AG04450 (cell line): ENCODE measurements around the gene CCDC80. TPM values are rescaled to one million over a fixed set of nuclear protein-coding genes. Genes with fewer than 3 reads are reported as not detected.

Experiments used
- CTCF ChIA-PET: fragments of 300-600, 350-600 bp; formaldehyde crosslinking; extraction: SDS; loops from one replicate; lab custom pipeline; 2022; ENCODE audit warnings: antibody characterized with exemption, inconsistent platforms; lab: Charles Lee
- POLR2A ChIA-PET: fragments of 350-600 bp; formaldehyde crosslinking; extraction: SDS; loops from one replicate; lab custom pipeline; 2021; ENCODE audit warnings: antibody characterized with exemption, inconsistent platforms; lab: Yijun Ruan, JAX
- DNase-seq: peaks from one replicate; pipeline ENCODE4 v3.0.0-alpha.2; 2011; ENCODE audit warnings: low read depth, low spot score
- H3K27ac ChIP-seq: one replicate; pipeline ENCODE4 v1.5.1; 2012; ENCODE audit warnings: low read depth, low read length, control low read depth
- H3K27me3 ChIP-seq: one replicate; pipeline ENCODE4 v1.6.0; 2012; ENCODE audit warnings: low read length; ENCODE audit not compliant: control insufficient read depth, insufficient read depth
- H3K4me3 ChIP-seq: 2 replicates; pipeline ENCODE4 v1.5.1; 2011; ENCODE audit warnings: mild to moderate bottlenecking, low read depth, low read length, control low read depth
- H3K9me3 ChIP-seq: 2 replicates; pipeline ENCODE4 v1.5.1; 2012; ENCODE audit warnings: low read length; ENCODE audit not compliant: control insufficient read depth, insufficient read depth
- polyA plus RNA-seq: library from polyadenylated mRNA; depleted of rRNA; stranded (reverse); fragments of >200 nt; gene quantifications from 2 replicates; pipeline ENCODE4 v1.2.3, GENCODE V29; 2011
- TF ChIP-seq, protein P1 (sequence below): IDR thresholded peaks from 2 replicates; pipeline ENCODE4 v1.5.1; 2011; ENCODE audit warnings: low read depth, low read length, control low read depth, inconsistent platforms

The CCDC80 gene
- polyA plus RNA-seq, 1 experiment: 202 TPM

DNA sequence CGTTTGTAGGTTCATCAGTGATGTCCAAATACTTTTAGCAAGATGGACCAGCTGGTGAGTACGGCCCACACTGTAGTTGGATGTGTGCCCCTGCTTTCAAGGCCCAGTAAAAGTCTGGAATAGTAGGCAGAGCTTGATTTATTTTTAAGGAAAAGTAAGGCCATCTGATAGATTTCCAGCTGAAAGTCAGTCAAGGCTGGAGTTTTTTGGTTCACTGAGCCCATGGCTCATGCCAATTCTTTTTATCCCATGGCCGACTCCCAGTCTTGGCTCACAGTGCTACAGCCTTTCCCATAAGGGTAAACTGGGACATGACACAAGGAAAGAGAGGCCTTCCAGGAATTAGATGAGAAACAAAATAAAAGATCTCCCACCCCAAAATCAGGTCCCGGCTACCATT is 13.5 kb downstream of the CCDC80 start:
- no peak overlapping the region for H3K4me3 ChIP-seq

DNA sequence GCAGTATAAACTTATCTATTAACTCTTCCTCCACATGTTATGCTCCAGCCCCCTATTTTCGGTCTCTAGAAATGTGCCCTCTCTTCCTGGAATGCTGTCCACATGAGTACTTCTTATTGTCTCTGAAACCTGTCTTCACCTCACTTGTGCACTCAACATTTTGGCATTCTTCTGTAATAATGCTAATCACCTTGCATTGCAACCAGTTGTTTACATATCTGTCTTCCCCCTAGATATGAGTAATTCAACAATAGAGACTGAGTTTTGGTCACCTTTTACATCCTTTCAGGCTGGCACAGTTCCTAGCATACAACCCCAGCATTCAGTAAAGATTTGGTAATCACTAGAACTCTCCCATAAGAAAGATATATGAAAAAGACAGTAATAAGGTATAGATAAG is 17.2 kb downstream of the CCDC80 start:
- CTCF ChIA-PET: no interaction called here
- no peaks in the 10 kb centered on the region for H3K9me3 ChIP-seq
- no peak overlapping the region for H3K27ac ChIP-seq
- H3K4me3 ChIP-seq: no peak overlapping the region
- TF ChIP-seq, protein P1, sequence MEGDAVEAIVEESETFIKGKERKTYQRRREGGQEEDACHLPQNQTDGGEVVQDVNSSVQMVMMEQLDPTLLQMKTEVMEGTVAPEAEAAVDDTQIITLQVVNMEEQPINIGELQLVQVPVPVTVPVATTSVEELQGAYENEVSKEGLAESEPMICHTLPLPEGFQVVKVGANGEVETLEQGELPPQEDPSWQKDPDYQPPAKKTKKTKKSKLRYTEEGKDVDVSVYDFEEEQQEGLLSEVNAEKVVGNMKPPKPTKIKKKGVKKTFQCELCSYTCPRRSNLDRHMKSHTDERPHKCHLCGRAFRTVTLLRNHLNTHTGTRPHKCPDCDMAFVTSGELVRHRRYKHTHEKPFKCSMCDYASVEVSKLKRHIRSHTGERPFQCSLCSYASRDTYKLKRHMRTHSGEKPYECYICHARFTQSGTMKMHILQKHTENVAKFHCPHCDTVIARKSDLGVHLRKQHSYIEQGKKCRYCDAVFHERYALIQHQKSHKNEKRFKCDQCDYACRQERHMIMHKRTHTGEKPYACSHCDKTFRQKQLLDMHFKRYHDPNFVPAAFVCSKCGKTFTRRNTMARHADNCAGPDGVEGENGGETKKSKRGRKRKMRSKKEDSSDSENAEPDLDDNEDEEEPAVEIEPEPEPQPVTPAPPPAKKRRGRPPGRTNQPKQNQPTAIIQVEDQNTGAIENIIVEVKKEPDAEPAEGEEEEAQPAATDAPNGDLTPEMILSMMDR: no peak
- no peaks in the 10 kb centered on the region for H3K27me3 ChIP-seq
- POLR2A ChIA-PET: no interaction called here
- no peak for DNase-seq

More for the DNA sequence above, 13.5 kb downstream of the CCDC80 start:
- no peak for DNase-seq
- Histone ChIP-seq H3K27ac (no peak overlapping the region), H3K27me3 (no peaks in the 10 kb centered on the region), H3K9me3 (no peaks in the 10 kb centered on the region)
- ChIA-PET POLR2A (no interaction called here), CTCF (interaction anchor here (1.0 to 2.2 kb wide), 2 partner anchors 16 to 187 kb away, joined by 3 to 8 read pairs; no protein-coding TSS in a partner anchor)
- TF ChIP-seq, protein P1: no peak

DNA sequence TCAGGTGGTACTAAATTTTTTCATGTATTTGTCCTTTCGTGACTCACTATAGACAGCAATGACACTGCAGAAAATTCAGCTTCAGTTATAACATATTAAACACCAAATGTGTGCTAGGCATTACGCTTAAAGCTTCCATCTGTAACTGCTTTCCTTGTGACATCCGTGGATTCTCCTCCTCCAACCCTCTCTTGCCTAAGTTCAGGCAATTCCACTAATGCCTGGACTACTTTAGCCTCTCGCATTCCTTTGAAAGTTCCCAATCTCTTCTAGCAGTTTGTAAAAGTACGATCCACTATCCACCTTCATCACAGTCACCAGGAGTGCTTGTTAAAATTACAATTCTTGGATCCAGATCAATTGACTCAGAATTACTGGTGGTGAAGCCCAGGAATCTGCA is 17.7 kb downstream of the CCDC80 start:
- Histone ChIP-seq H3K4me3 (no peak overlapping the region), H3K9me3 (no peaks in the 10 kb centered on the region), H3K27me3 (no peaks in the 10 kb centered on the region), H3K27ac (no peak overlapping the region)
- TF ChIP-seq, protein P1: no peak
- POLR2A ChIA-PET: no interaction called here
- CTCF ChIA-PET: no interaction called here
- DNase-seq: no peak

DNA sequence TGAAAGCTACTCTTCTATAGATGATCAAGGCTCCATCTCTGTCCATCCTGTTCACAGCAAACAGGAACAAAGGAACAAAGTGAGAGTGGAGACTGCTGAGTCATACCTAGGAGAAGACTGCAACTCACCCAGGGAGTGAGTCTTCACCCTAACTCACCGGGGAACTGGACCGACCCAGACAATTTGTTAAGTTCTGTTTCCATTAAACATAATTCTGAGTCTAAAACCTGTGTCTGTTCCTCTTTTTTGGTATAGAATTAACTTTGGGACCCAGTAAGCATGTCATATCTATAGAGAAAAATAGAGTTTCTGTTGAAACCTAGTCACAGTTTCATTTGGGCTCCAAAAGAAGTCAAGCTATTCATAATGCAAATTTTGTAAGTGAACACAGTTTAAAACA is 21.6 kb downstream of the CCDC80 start:
- ChIA-PET POLR2A (no interaction called here), CTCF (interaction anchor here (2.1 kb wide), 1 partner anchor 37 kb away, joined by 6 read pairs; no protein-coding TSS in a partner anchor)
- TF ChIP-seq, protein P1: no peak
- DNase-seq: no peak
- Histone ChIP-seq H3K27me3 (no peaks in the 10 kb centered on the region), H3K27ac (no peak overlapping the region), H3K9me3 (no peaks in the 10 kb centered on the region), H3K4me3 (no peak overlapping the region)

DNA sequence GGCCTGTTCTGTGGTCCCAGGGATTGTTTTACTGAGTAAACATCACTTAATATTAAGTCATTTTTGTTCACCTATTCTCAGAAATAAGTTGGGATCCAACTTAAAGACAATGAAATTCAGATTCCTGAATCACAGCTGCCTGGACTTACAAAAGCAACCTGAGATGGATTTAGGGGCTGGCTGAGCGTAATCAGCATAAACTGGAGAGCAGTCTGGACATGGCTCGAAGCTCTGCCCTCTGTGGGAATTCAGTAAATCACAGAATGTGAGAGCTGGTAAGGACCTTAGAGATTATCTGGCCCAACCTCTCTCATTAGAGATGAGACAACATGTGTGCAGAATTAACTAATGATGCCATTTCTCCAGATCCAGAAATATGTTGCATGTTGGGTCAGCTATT is 23.7 kb downstream of the CCDC80 start:
- H3K27me3 ChIP-seq: no peaks in the 10 kb centered on the region
- no peak for DNase-seq
- ChIA-PET POLR2A (no interaction called here), CTCF (interaction anchor here (1.0 kb wide), 1 partner anchor 34 kb away, joined by 3 read pairs; no protein-coding TSS in a partner anchor)
- no peaks in the 10 kb centered on the region for H3K9me3 ChIP-seq
- TF ChIP-seq, protein P1: no peak
- H3K27ac ChIP-seq: no peak overlapping the region
- H3K4me3 ChIP-seq: no peak overlapping the region
